Measurements from ENCODE around the gene STX7. TPM values are rescaled to one million over a fixed set of nuclear protein-coding genes. Genes with fewer than 3 reads are reported as not detected.

Gene STX7
- total and polyA plus RNA-seq, 2 donors (not counting 3 experiments of a cell fraction or from before 2014, with no cell fraction given) = 13.4 to 45.5 TPM

DNA sequence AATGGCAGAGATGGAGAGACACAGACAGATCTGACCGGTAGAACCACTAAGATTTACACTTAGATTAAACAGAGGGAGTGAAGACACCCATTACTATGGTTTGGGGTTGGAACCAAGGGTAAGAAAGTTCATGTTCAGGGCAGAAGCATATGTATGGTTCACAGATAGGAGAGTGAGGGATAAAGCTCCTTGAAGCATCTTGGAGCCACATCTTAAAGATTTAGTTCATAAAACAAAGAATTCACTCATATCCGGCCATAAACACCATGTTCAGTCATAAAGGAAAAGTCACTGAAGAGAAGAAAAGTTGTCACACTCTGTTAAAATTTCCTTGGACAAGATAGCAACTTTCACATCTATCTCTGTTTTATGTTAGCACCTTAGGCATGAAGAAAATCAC lies 18.0 kb downstream of the STX7 start:
- POLR2A ChIA-PET = no interaction called here
- BruUV-seq (replicated peaks) = no TSS peak
- no peak overlapping the region for H2AFZ ChIP-seq (ENCODE audit: low read depth, low read length)
- no peaks in the 10 kb centered on the region for H3K9me3 ChIP-seq (replicated peaks; ENCODE audit: control insufficient read depth, insufficient read depth, low read length)
- H3K79me2 ChIP-seq (ENCODE audit: control insufficient read depth, insufficient read depth, low read length) = peaks cover 62% of the 10 kb centered on the region
- peaks cover 15% of the 10 kb centered on the region for H3K4me1 ChIP-seq (ENCODE audit: control insufficient read depth, extremely low read depth, insufficient read depth, low read length)
- peaks cover 3% of the 10 kb centered on the region for H4K20me1 ChIP-seq (replicated peaks; ENCODE audit: control insufficient read depth, extremely low read depth, insufficient read depth, low read length)
- H3K27me3 ChIP-seq (ENCODE audit: control insufficient read depth in 2 of 2, insufficient read depth in 2 of 2, low read length in 2 of 2) = no peaks in the 10 kb centered on the region
- H3K4me2 ChIP-seq (ENCODE audit: insufficient read depth, low read length) = no peak overlapping the region
- dilution Hi-C loops (cut with MboI; ENCODE audit: extremely low pct_ligation_motif_present, low sequenced_read_pairs) = no loop called here
- TF ChIP-seq, protein P1, sequence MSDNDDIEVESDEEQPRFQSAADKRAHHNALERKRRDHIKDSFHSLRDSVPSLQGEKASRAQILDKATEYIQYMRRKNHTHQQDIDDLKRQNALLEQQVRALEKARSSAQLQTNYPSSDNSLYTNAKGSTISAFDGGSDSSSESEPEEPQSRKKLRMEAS (IDR thresholded peaks at IDR 0.05; ENCODE audit: insufficient read depth, insufficient read length) = no peak
- TF ChIP-seq POLR2A (IDR thresholded peaks at IDR 0.05; ENCODE audit: low read depth, low read length) (no peak), JUN (IDR thresholded peaks at IDR 0.05; ENCODE audit: borderline replicate concordance, insufficient read depth, insufficient read length, low read depth) (no peak), POLR2AphosphoS5 (IDR thresholded peaks at IDR 0.05; ENCODE audit: insufficient read depth, low read depth, low read length) (no peak), MYC (IDR thresholded peaks at IDR 0.05; ENCODE audit: low read depth, low read length) (no peak), GATA2 (IDR thresholded peaks at IDR 0.05; ENCODE audit: insufficient read depth, insufficient read length, low read depth, low read length) (no peak), FOS (IDR thresholded peaks at IDR 0.05; ENCODE audit: borderline replicate concordance, insufficient read depth, low read length) (no peak), EZH2 (IDR thresholded peaks at IDR 0.05; ENCODE audit: borderline replicate concordance, low read depth, low read length, severe bottlenecking) (no peak)
- TF ChIP-seq, protein P2, sequence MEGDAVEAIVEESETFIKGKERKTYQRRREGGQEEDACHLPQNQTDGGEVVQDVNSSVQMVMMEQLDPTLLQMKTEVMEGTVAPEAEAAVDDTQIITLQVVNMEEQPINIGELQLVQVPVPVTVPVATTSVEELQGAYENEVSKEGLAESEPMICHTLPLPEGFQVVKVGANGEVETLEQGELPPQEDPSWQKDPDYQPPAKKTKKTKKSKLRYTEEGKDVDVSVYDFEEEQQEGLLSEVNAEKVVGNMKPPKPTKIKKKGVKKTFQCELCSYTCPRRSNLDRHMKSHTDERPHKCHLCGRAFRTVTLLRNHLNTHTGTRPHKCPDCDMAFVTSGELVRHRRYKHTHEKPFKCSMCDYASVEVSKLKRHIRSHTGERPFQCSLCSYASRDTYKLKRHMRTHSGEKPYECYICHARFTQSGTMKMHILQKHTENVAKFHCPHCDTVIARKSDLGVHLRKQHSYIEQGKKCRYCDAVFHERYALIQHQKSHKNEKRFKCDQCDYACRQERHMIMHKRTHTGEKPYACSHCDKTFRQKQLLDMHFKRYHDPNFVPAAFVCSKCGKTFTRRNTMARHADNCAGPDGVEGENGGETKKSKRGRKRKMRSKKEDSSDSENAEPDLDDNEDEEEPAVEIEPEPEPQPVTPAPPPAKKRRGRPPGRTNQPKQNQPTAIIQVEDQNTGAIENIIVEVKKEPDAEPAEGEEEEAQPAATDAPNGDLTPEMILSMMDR (IDR thresholded peaks at IDR 0.05; ENCODE audit: extremely low read depth in 1 of 2, insufficient read depth in 1 of 2, low read depth in 1 of 2, low read length in 2 of 2) = no peak
- H3K36me3 ChIP-seq (ENCODE audit: control insufficient read depth in 2 of 2, extremely low read depth in 1 of 2, insufficient read depth in 2 of 2, low read length in 2 of 2) = peaks cover 0 to 6% of the 10 kb centered on the region in 2 experiments
- no peak overlapping the region for H3K4me3 ChIP-seq (replicated peaks in 1 of 3; ENCODE audit: insufficient read depth in 1 of 3, low read depth in 1 of 3, low read length in 3 of 3)
- no peak overlapping the region for H3K27ac ChIP-seq (ENCODE audit: insufficient read depth, low read depth, low read length)
- intact Hi-C loops (cut with micrococcal nuclease) = no loop called here
- FAIRE-seq = no peak
- no peak overlapping the region for H3K9ac ChIP-seq (replicated peaks; ENCODE audit: extremely low read depth, insufficient read depth, low read length)
- no peaks in the 10 kb centered on the region for H3K9me1 ChIP-seq (replicated peaks; ENCODE audit: control insufficient read depth, extremely low read depth, insufficient read depth, low read length)
- CTCF ChIA-PET = interaction anchor here (1.0 to 4.4 kb wide), 3 partner anchors 11 to 572 kb away, joined by 3 to 26 read pairs (median 9); no protein-coding TSS in a partner anchor
- no peak for DNase-seq (ENCODE audit: low read depth, low spot score)

Measured in endothelial cell of umbilical vein (primary cell).